PC-3 (cell line): ENCODE data around the gene STEAP1B. TPM values are rescaled to one million over a fixed set of nuclear protein-coding genes. Genes with fewer than 3 reads are reported as not detected.
"Not testable (repeated sequence)": the region's sequence is repeated elsewhere in the genome, so short reads cannot be mapped to it uniquely, and the experiment has no call there.

ENCODE experiments used
- ATAC-seq: fragments of 200-7000 bp; cut with Tn5 transposase; 2 replicates; pipeline ENCODE4 v1.9.1; 2020; ENCODE audit warnings: mild to moderate bottlenecking, moderate library complexity
- BruUV-seq: library from RNA; stranded (reverse); fragments of 400-500 nt; replicated peaks from 2 replicates; lab custom pipeline; 2021; lab: Mats Ljungman, UMichigan
- CTCF ChIA-PET: fragments of 300-600 bp; sonication (Branson Sonifier 250); formaldehyde crosslinking; loops from one replicate; lab custom pipeline; 2022; ENCODE audit warnings: antibody characterized with exemption; lab: Charles Lee
- POLR2A ChIA-PET: fragments of 300-600 bp; sonication (Branson Sonifier 250); formaldehyde crosslinking; loops from one replicate; lab custom pipeline; 2022; ENCODE audit warnings: antibody characterized with exemption; ENCODE audit not compliant: unreplicated experiment; lab: Charles Lee
- DNase-seq: peaks from one replicate; pipeline ENCODE4 v3.0.0-alpha.2; 2015
- H2AFZ ChIP-seq: fragments of 300-600 bp; sonication (generic); 2 replicates; pipeline ENCODE4 v1.6.0; 2016; ENCODE audit warnings: antibody characterized with exemption, low read length
- H3F3A ChIP-seq: fragments of 300-600 bp; sonication (generic); one replicate; pipeline ENCODE4 v1.6.0; 2017; ENCODE audit warnings: antibody characterized with exemption, low read length, control low read depth, mild to moderate bottlenecking; ENCODE audit not compliant: unreplicated experiment
- H3K27ac ChIP-seq: fragments of 300-600 bp; sonication (generic); 2 replicates; pipeline ENCODE4 v1.5.1; 2016; ENCODE audit warnings: mild to moderate bottlenecking, low read length
- H3K27me3 ChIP-seq: fragments of 300-600 bp; sonication (generic); 2 replicates; pipeline ENCODE4 v1.6.1; 2016; ENCODE audit warnings: low read length, mixed read lengths
- H3K36me3 ChIP-seq: fragments of 300-600 bp; sonication (generic); 2 replicates; pipeline ENCODE4 v1.6.1; 2016; ENCODE audit warnings: low read depth, mixed run types, low read length, mixed read lengths
- H3K4me1 ChIP-seq: fragments of 300-600 bp; sonication (generic); 2 replicates; pipeline ENCODE4 v1.5.1; 2016; ENCODE audit warnings: low read length; ENCODE audit not compliant: insufficient read depth
- H3K4me2 ChIP-seq: fragments of 300-600 bp; sonication (generic); 2 replicates; pipeline ENCODE4 v1.6.0; 2016; ENCODE audit warnings: low read length
- H3K4me3 ChIP-seq: fragments of 300-600 bp; sonication (generic); 2 replicates; pipeline ENCODE4 v1.5.1; 2016; ENCODE audit warnings: mild to moderate bottlenecking, low read length, mixed read lengths
- H3K79me2 ChIP-seq: fragments of 300-600 bp; sonication (generic); 2 replicates; pipeline ENCODE4 v1.6.1; 2017; ENCODE audit warnings: low read length, mixed read lengths
- H3K9ac ChIP-seq: fragments of 300-600 bp; sonication (generic); 2 replicates; pipeline ENCODE4 v1.6.0; 2016; ENCODE audit warnings: mild to moderate bottlenecking, low read length
- H3K9me2 ChIP-seq: fragments of 300-600 bp; sonication (generic); replicated peaks from 2 replicates; pipeline ENCODE4 v1.6.1; 2016; ENCODE audit warnings: mixed run types, low read length, mixed read lengths
- H3K9me3 ChIP-seq: fragments of 300-600 bp; sonication (generic); 2 replicates; pipeline ENCODE4 v1.6.1; 2016; ENCODE audit warnings: low read length, mixed read lengths
- H4K20me1 ChIP-seq: fragments of 300-600 bp; sonication (generic); 2 replicates; pipeline ENCODE4 v1.6.1; 2016; ENCODE audit warnings: low read length, mixed read lengths
- CTCF ChIP-seq: fragments of 300-600 bp; sonication (generic); conservative IDR thresholded peaks from 2 replicates; pipeline ENCODE4 v1.5.1; 2017; ENCODE audit warnings: antibody characterized with exemption, low read depth, mild to moderate bottlenecking, low read length
- EZH2 ChIP-seq: fragments of 300-600 bp; sonication (generic); IDR thresholded peaks from one replicate; pipeline ENCODE4 v1.6.1; 2017; ENCODE audit warnings: antibody characterized with exemption, mild to moderate bottlenecking, low read length; ENCODE audit not compliant: unreplicated experiment
- EZH2phosphoT487 ChIP-seq: fragments of 300-600 bp; sonication (generic); IDR thresholded peaks from 2 replicates; pipeline ENCODE4 v1.6.1; 2018; ENCODE audit warnings: mild to moderate bottlenecking, antibody characterized with exemption, low read length, borderline replicate concordance
- intact Hi-C: fragments of 100-400 bp; cut with micrococcal nuclease; formaldehyde crosslinking; loops from 2 replicates; pipeline ENCODE4 v1.9.0; 2023
- total RNA-seq: library from RNA; depleted of rRNA; stranded (reverse); fragments of >200 nt; gene quantifications from 2 replicates; pipeline ENCODE4 v1.2.3, GENCODE V29; 2014

The STEAP1B gene
- total RNA-seq, 1 experiment from 2014 or later: 0.47 TPM

DNA sequence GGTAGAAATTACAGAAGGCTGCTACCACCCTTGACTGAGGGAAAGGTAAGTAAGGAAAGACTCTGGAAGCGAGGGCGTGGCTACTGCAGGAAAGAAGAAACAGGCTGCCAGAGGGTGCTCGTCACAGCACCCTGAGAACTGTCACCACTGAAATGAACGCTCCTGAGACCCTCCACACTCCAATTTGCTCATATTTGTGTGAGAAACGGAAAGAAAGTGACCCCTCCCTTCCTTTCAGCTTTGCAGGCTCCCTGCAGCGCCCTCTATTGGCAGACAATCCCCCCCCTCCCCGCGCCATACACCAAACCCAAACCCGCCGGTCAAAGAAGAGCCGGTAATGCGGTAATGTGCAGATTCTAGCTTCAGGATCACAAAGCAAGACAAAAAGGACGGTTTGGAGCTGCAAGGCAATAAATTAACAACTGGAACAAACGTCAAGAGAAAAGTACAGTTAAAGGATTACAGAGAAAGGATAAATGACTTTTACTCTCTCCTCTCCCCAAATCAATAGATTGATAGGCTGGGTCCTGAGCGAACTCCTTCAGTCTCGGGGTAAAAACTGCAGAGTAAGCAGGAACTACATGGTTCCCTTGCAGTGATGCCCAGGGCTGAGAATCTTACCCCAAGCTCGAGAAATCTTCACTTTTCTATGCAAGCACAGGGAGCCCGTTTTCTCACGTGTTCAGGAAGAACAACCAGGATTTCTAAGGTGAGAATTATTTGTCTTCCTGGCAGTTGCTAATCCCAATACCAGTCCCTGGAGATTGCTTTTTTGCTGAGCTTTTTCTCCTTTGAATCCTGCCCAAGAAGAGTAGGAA, 47.6 kb downstream of the STEAP1B start:
- Histone ChIP-seq H4K20me1 (no peaks in the 10 kb centered on the region), H3K4me2 (peak overlapping the region; percentile 86), H3K27me3 (no peaks in the 10 kb centered on the region), H3K27ac (no peak overlapping the region), H3K4me1 (peaks cover 7% of the 10 kb centered on the region; the same call in 1 of the 2 replicates), H2AFZ (peak overlapping the region; percentile 85), H3K36me3 (no peaks in the 10 kb centered on the region), H3K4me3 (peak overlapping the region; percentile 62), H3K79me2 (no peaks in the 10 kb centered on the region), H3K9me3 (no peaks in the 10 kb centered on the region), H3K9ac (peak overlapping the region; percentile 30; the same call in 1 of the 2 replicates), H3K9me2 (no peaks in the 10 kb centered on the region), H3F3A (no peaks in the 10 kb centered on the region)
- no peak for TF ChIP-seq EZH2phosphoT487
- TF ChIP-seq CTCF: peak; percentile 91
- ChIA-PET POLR2A (interaction anchor here (0.5 to 0.6 kb wide), 2 partner anchors 236 to 341 kb away, joined by 3 to 7 read pairs; no protein-coding TSS in a partner anchor), CTCF (interaction anchor here (0.6 to 1.0 kb wide), 4 partner anchors 9 to 362 kb away, joined by 3 read pairs; no protein-coding TSS in a partner anchor)
- intact Hi-C loops: loop anchor here (1.0 to 5.0 kb wide), 3 partner anchors 36 to 215 kb away; no protein-coding TSS in a partner anchor
- DNase-seq (peak; percentile 73), ATAC-seq (peak; percentile 87)
- BruUV-seq: no TSS peak

GRCh38 chr7:22450013-22450412, 50.0 kb downstream of the STEAP1B start:
- H3K4me3 ChIP-seq, H3K9me2 ChIP-seq, H3K9me3 ChIP-seq, H3K27me3 ChIP-seq, POLR2A ChIA-PET, H2AFZ ChIP-seq, H4K20me1 ChIP-seq, H3K79me2 ChIP-seq, BruUV-seq, H3K4me2 ChIP-seq, H3K27ac ChIP-seq, DNase-seq, H3K36me3 ChIP-seq, ATAC-seq, H3F3A ChIP-seq, H3K9ac ChIP-seq: not testable (repeated sequence)
- H3K4me1 ChIP-seq: peaks cover 15% of the 10 kb centered on the region
- CTCF ChIA-PET: interaction anchor here (0.6 kb wide), 1 partner anchor 131 kb away, joined by 3 read pairs; no protein-coding TSS in a partner anchor
- intact Hi-C loops: loop anchor here (5.0 kb wide), 1 partner anchor 213 kb away; no protein-coding TSS in a partner anchor

DNA sequence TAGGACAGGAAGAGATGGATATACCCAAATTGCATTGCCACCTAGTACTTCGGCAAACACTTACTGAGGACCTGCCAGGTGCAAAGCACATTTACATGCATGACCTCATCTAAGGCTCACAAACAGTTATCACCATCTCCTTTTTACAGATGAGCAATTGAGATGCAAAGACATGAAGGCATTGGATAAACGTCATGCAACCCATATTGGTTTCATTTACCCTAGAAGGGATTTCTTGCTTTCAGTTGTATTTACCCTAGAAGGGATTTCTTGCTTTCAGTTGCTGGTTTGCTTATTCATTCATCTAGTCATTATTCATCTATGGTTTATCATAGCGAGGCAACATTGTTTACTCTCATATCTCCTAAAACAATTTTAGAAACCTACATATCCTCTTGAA, 52.2 kb downstream of the STEAP1B start:
- Histone ChIP-seq H2AFZ (no peak overlapping the region), H4K20me1 (no peaks in the 10 kb centered on the region), H3K9ac (no peak overlapping the region), H3K27me3 (no peaks in the 10 kb centered on the region), H3K9me3 (no peaks in the 10 kb centered on the region), H3K79me2 (no peaks in the 10 kb centered on the region), H3K4me3 (no peak overlapping the region), H3K27ac (no peak overlapping the region), H3F3A (no peaks in the 10 kb centered on the region), H3K4me2 (no peak overlapping the region), H3K4me1 (peaks cover 35% of the 10 kb centered on the region), H3K9me2 (no peaks in the 10 kb centered on the region), H3K36me3 (no peaks in the 10 kb centered on the region)
- TF ChIP-seq EZH2 (no peak), CTCF (no peak), EZH2phosphoT487 (no peak)
- no peak for ATAC-seq
- DNase-seq: no peak
- CTCF ChIA-PET: no interaction called here
- POLR2A ChIA-PET: no interaction called here
- BruUV-seq: no TSS peak
- intact Hi-C loops: no loop called here
